GM19395 (cell line): ENCODE data around the gene SLC10A7.

Source experiments
- ATAC-seq: cut with Tn5 transposase; IDR thresholded peaks from one replicate; pipeline ENCODE4 v1.9.1; 2021; ENCODE audit warnings: mild to moderate bottlenecking, moderate library complexity; ENCODE audit not compliant: unreplicated experiment

SLC10A7 gene

DNA sequence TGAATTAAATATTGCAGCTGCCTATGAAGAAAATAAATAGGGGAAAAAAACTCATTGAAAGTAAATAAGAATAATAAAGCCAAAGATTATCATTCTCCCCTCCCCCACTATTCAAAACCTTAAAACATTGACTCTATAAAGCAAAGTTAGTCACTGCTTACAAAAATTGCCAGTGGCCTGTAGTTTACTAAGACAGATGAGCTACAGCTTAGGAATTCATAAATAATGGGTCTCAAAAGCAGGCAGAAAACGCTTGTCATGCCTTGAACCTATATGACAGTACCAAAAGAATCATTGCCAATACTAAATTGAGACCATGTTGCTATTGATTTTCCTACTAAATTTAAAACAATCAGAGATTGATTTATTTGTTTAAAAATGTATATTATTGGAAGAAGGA lies 78.9 kb downstream of the SLC10A7 start:
- no peak for ATAC-seq

DNA sequence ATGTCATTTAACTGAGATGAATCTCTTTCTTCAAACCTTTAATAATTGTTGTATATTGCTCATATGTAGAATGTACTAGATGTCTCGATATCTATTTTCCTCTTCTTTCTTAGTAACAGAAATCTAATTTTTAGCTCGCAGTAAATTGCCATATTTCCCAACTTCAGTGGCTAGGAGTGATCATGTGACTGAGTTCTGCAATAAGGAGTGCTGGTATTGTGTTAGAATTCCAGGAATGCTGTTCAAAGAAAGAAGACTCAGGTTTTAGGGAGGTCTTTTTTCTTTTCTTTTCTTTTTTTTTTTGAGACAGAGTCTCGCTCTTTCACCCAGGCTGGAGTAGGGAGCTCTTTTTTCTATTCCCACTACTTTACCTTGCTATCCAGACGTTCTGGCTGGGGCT lies 81.7 kb downstream of the SLC10A7 start:
- ATAC-seq = no peak

DNA sequence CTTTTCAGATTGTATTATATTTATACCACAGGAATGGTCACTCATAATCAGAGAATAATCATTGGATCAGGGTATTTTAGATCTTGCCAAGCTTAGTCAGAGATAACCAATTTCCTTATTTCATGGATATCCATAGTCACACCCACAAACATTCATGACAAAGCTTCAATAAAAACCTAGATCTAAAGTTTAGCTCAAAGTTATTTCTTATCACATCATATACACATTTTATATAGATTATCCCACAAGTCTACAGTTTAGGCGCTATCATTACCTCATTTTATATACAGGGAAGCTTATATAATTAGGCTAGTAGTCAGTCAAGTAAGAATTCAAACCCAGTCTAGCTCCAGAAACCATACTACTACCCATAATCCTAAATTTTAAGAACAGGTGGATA lies 82.3 kb downstream of the SLC10A7 start:
- no peak for ATAC-seq

GRCh38 chr4:146437778-146438177 lies 84.0 kb downstream of the SLC10A7 start:
- no peak for ATAC-seq

DNA sequence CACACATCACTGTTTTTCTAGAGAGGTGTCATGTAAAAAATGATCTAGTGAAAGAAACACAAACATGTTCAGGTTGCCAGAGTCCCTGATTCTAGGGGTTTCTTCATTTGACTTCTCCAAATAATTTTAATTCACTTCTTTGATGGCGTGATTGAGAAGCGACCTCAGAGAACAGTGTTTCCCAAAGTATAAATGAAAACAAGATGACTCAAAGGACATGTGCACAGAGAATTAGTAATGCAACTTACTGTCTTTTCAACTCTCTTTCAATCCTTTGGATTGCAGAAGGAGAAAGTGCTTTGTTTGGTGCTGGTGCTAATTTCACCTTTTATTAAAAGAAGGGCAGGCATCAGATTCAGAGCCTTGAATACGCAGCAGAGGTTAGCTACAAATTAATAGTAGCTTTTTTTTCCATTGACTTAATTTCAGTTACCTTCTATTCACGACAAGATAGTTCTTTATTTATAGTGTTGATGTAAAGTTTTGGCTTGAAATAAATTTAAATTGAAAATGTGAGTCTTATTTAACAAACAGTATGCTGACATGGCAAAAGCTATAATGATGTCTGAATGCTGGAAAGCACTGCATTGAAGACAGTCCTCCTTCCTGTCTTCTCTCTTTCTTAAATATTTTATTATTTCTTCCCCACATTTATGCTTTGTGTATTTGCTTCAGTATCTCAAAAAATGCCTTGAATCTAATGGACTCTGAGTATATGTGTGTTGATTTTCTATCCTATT lies 85.1 kb downstream of the SLC10A7 start:
- ATAC-seq = no peak

GRCh38 chr4:146435962-146436361 lies 85.8 kb downstream of the SLC10A7 start:
- no peak for ATAC-seq

- ATAC-seq = no peak
These were observed 89.7 kb downstream of the SLC10A7 start for GRCh38 chr4:146432065-146432464.

DNA sequence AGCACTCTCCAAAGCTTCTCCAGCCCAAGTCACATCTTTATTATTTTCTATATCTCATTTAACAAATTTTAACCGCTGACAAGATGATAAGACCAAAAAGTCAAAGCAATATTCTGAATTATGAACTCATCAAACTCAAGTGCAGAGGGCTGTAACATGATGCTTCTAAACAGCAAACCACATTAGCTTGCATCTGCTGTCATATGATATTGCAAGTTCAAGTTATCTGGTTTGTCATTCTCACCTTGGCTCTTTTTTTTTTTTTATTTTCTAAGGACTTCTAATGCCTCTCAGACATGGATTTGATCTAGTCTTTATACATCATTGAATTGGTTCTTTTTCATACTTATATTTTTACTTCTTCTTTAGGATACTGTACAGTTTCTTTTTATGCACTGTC lies 93.4 kb downstream of the SLC10A7 start:
- ATAC-seq = no peak

GRCh38 chr4:146417822-146418221 lies 103.9 kb downstream of the SLC10A7 start:
- no peak for ATAC-seq

GRCh38 chr4:146415829-146416228 lies 105.9 kb downstream of the SLC10A7 start:
- ATAC-seq = no peak

- ATAC-seq = no peak
These were observed 114.1 kb downstream of the SLC10A7 start for GRCh38 chr4:146407669-146408084.

DNA sequence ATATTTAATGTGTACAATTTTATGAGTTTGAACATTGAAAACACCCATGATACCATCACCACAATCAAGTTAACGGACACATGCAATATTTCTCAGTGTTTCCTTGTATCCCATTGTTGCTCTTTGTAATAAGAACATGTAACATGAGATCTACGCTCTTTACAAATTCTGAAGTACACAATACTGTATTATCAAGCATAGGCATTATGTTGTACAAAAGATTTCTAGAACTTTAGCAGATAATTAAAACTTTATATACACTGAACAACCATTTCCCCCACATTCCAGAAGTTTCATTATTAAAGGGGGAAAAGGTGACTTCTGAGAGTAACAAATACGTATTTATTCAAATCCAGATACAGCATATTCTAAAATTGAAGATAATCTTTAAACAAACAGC lies 114.5 kb downstream of the SLC10A7 start:
- no peak for ATAC-seq

DNA sequence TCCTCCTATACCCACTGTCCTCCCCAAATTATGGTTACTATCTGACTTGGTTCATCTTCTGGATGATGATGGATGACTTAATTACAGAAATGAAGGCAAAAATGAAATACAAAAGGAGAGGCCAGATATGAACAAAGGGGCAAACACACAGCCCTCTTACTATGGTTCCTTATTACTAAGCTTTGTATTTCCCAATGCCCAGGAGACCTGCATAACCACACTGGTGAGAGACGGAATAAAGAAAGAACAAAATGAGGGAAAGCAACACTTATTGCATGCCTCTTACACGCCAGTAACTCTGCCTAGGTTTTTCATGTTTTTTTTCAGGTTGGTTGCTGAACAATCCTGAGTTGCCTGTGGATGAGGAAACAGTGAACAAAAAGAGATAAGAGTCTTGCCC lies 120.5 kb downstream of the SLC10A7 start:
- ATAC-seq = no peak

DNA sequence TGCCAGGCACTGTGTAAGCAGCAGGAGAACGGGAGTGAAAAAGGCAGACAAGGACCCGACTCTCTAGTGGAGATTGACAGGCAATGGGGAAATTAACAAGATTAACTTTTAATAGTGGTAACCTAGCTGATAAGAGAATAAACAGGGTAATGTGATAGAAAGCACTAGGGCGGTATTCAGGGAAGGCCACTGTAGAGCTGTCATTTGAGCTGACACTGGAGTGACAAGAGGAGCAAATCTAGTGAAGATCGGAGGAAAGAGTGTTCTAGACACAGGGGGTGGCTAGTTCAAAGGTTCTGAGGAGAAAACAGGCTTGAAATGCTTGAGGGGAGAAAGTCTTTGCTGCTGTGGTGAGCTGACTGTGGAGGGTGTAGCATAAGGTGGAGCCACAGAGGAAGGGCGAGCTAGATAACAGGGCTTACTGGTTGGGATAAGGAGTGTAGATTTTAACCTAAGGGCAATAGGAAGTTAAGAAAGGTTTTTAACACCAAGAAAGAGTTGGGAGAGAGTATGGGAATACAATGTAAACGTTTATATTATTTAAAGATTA lies 122.8 kb downstream of the SLC10A7 start:
- no peak for ATAC-seq

GRCh38 chr4:146398404-146398803 lies 123.3 kb downstream of the SLC10A7 start:
- ATAC-seq = no peak

DNA sequence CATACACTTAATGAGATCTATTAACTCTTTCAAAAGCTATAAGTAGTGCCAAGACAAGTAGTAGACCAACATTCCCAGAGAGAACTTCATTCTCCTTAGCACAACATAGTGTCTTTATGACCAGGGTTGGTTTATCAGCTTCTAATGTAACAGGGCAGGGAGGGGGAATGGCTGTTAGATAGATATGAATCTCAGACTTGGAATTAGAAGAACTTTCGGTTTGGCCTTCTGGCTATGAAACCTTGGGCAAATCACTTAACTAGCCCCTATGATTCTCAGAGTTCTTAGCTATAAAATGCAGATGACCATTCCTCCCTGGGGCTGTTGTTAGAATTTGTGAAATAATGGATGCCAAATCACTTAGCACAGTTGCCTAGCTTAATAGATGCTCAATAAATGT lies 132.2 kb downstream of the SLC10A7 start:
- no peak for ATAC-seq

- ATAC-seq = no peak
These were observed 139.5 kb downstream of the SLC10A7 start for GRCh38 chr4:146382194-146382593.

DNA sequence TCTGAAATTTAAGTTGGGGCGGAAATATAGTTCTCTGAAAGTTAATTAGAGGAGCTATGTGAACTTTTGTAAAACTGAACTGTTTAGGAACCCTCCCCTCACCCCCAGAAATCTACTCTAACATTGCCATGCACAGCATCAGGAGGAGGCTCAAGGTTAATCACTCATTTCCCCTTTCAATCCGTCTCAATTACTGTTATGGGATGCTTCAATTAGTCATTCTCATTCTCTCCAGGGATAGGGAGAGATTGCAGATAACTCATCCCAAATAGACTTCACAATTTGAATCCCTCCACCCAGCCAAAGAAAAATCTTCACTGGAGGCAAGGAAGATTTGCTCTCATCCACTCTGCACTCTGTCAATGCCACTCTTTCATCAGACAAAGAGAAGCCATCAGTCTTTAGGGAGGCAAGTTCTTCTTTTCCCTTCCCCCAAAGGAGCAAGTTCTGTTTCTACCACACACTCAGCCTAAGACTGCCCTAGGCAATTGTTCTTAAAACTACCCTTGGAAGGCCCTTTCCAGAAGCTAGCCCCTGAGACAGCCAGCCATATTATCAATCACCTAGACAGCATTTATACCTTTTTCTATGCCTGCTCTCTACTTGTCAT lies 140.4 kb downstream of the SLC10A7 start:
- no peak for ATAC-seq

GRCh38 chr4:146379744-146380143 lies 142.0 kb downstream of the SLC10A7 start:
- no peak for ATAC-seq

DNA sequence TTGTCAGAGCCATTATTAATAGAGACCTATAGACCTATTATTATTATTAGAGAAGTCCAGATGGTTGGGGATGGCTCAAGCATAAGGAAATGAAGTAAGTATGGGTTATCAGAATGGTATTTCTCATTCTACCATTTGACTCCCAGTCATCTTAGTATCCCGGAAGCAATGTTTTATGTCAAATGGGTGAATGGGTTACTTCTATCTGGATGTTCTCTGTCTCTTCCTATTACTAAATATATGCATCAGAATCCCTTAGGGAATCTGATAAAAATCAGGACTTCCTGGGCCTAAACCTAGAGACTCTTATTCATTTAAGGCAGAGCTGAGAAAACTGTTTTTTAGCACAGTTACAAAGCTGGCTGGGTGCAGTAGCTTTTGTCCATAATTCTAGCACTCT lies 149.9 kb downstream of the SLC10A7 start:
- ATAC-seq = no peak

DNA sequence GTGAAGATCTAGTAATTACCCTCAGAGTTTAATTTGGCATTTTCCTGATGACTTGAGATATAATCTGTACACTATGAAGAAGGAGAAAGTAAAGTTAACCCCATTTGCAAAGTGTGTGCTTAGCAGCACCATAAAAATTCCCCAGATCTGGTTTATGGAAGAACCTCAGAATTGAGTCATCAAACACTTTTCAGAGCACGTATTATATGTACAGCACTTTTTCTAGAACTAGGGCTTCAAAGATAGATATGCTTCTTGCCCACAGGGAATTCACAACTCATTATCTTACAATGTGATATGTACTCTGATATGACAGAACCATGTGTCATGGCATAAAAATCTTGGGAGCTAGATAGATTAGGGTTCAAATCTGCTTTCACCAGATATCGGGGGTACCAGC lies 150.9 kb downstream of the SLC10A7 start:
- no peak for ATAC-seq

- ATAC-seq = no peak
These were observed 152.3 kb downstream of the SLC10A7 start for GRCh38 chr4:146369446-146369845.
